Endothelial cell of umbilical vein (primary cell): ENCODE measurements around the gene UGGT2. TPM values are rescaled to one million over a fixed set of nuclear protein-coding genes. Genes with fewer than 3 reads are reported as not detected.

Source experiments
- BruUV-seq: library from RNA; stranded (reverse); fragments of 400-500 nt; replicated peaks from 2 replicates; lab custom pipeline; 2021; lab: Mats Ljungman, UMichigan
- CTCF ChIA-PET: fragments of 300-600, 350-600 bp; sonication (Branson Sonifier 250); formaldehyde crosslinking; loops from one replicate; lab custom pipeline; 2021; ENCODE audit warnings: antibody characterized with exemption, inconsistent platforms; lab: Charles Lee
- POLR2A ChIA-PET: fragments of 300-600, 350-600 bp; sonication (Branson Sonifier 250); formaldehyde crosslinking; loops from one replicate; lab custom pipeline; 2021; ENCODE audit warnings: antibody characterized with exemption, inconsistent platforms; lab: Charles Lee
- DNase-seq: peaks from one replicate; pipeline ENCODE4 v3.0.0-alpha.2; 2011; ENCODE audit warnings: low read depth, low spot score
- FAIRE-seq: peaks from 2 replicates; lab custom pipeline; 2011; peaks lifted over from hg19 to GRCh38; lab: Jason Lieb, UNC
- H2AFZ ChIP-seq: 2 replicates; pipeline ENCODE4 v1.6.0; 2012; ENCODE audit warnings: low read depth, low read length, control low read depth, inconsistent platforms
- H3K27ac ChIP-seq: 2 replicates; pipeline ENCODE4 v1.5.1; 2011; ENCODE audit warnings: low read depth, mild to moderate bottlenecking, control low read depth, low read length, moderate library complexity; ENCODE audit not compliant: insufficient read depth
- H3K27me3 ChIP-seq, 2 experiments: 2 replicates each; pipeline versions ENCODE4 v1.6.0 to v1.6.1; 2011; ENCODE audit warnings: low read length in 2 of 2, mixed read lengths in 1 of 2; ENCODE audit not compliant: control insufficient read depth in 2 of 2, insufficient read depth in 2 of 2
- H3K36me3 ChIP-seq, 2 experiments: 2 replicates in 1 of 2; 3 replicates in 1 of 2; pipeline ENCODE4 v1.5.1; 2011; ENCODE audit warnings: low read length in 2 of 2, mild to moderate bottlenecking in 1 of 2, moderate library complexity in 1 of 2; ENCODE audit not compliant: control insufficient read depth in 2 of 2, insufficient read depth in 2 of 2; ENCODE audit errors: extremely low read depth in 1 of 2
- H3K4me1 ChIP-seq: 3 replicates; pipeline ENCODE4 v1.5.1; 2011; ENCODE audit warnings: mild to moderate bottlenecking, low read length; ENCODE audit not compliant: control insufficient read depth, insufficient read depth; ENCODE audit errors: extremely low read depth
- H3K4me2 ChIP-seq: 2 replicates; pipeline ENCODE4 v1.6.1; 2011; ENCODE audit warnings: low read length, control low read depth, mixed read lengths; ENCODE audit not compliant: insufficient read depth
- H3K4me3 ChIP-seq, 3 experiments: fragments of 200-600 bp in 1 of 3; sonication (generic), shearing (Covaris generic) in 1 of 3; replicated peaks in 1 of 3; 2 replicates each; pipeline ENCODE4 v1.5.1; 2011 to 2016; ENCODE audit warnings: control low read depth in 3 of 3, low read length in 3 of 3, mild to moderate bottlenecking in 2 of 3, inconsistent platforms in 1 of 3, low read depth in 1 of 3, moderate library complexity in 1 of 3; ENCODE audit not compliant: insufficient read depth in 1 of 3
- H3K79me2 ChIP-seq: 2 replicates; pipeline ENCODE4 v1.6.0; 2012; ENCODE audit warnings: low read length, inconsistent platforms; ENCODE audit not compliant: control insufficient read depth, insufficient read depth
- H3K9ac ChIP-seq: replicated peaks from 2 replicates; pipeline ENCODE3; 2011; ENCODE audit warnings: low read length, control low read depth; ENCODE audit not compliant: insufficient read depth; ENCODE audit errors: extremely low read depth
- H3K9me1 ChIP-seq: replicated peaks from 3 replicates; pipeline ENCODE4 v1.6.0; 2011; ENCODE audit warnings: mild to moderate bottlenecking, low read length; ENCODE audit not compliant: control insufficient read depth, insufficient read depth; ENCODE audit errors: extremely low read depth
- H3K9me3 ChIP-seq: replicated peaks from 2 replicates; pipeline ENCODE4 v1.5.1; 2012; ENCODE audit warnings: low read length, inconsistent platforms; ENCODE audit not compliant: control insufficient read depth, insufficient read depth
- H4K20me1 ChIP-seq: replicated peaks from 2 replicates; pipeline ENCODE3; 2011; ENCODE audit warnings: mild to moderate bottlenecking, low read length; ENCODE audit not compliant: control insufficient read depth, insufficient read depth; ENCODE audit errors: extremely low read depth
- CTCF ChIP-seq, 2 donors: IDR thresholded peaks; 1 replicate in 1 of 2; 2 replicates in 1 of 2; pipeline ENCODE4 v1.5.1; 2011; ENCODE audit warnings: low read length in 2 of 2, mild to moderate bottlenecking in 2 of 2, moderate library complexity in 2 of 2, control low read depth in 1 of 2, inconsistent platforms in 1 of 2, low read depth in 1 of 2; ENCODE audit not compliant: insufficient read depth in 1 of 2; ENCODE audit errors: extremely low read depth in 1 of 2
- EZH2 ChIP-seq: IDR thresholded peaks from 2 replicates; pipeline ENCODE4 v1.6.1; 2012; ENCODE audit warnings: borderline replicate concordance, low read depth, mild to moderate bottlenecking, moderate library complexity, low read length, inconsistent platforms; ENCODE audit not compliant: severe bottlenecking
- FOS ChIP-seq: IDR thresholded peaks from 2 replicates; pipeline ENCODE4 v1.6.1; 2011; ENCODE audit warnings: mild to moderate bottlenecking, low read length, moderate library complexity, borderline replicate concordance; ENCODE audit not compliant: insufficient read depth
- GATA2 ChIP-seq: IDR thresholded peaks from 2 replicates; pipeline ENCODE4 v1.7.0; 2011; ENCODE audit warnings: low read depth, mild to moderate bottlenecking, moderate library complexity, mixed read lengths, low read length; ENCODE audit not compliant: insufficient read length, insufficient read depth
- JUN ChIP-seq: IDR thresholded peaks from 2 replicates; pipeline ENCODE4 v1.6.1; 2011; ENCODE audit warnings: borderline replicate concordance, low read depth; ENCODE audit not compliant: insufficient read length, insufficient read depth
- MAX ChIP-seq: IDR thresholded peaks from 2 replicates; pipeline ENCODE4 v1.6.1; 2011; ENCODE audit not compliant: insufficient read depth, insufficient read length
- MYC ChIP-seq: IDR thresholded peaks from one replicate; pipeline ENCODE4 v1.6.1; 2011; ENCODE audit warnings: mild to moderate bottlenecking, low read depth, low read length
- POLR2A ChIP-seq: IDR thresholded peaks from 2 replicates; pipeline ENCODE4 v1.6.1; 2012; ENCODE audit warnings: low read depth, mild to moderate bottlenecking, control low read depth, low read length
- POLR2AphosphoS5 ChIP-seq: IDR thresholded peaks from 2 replicates; pipeline ENCODE4 v1.6.1; 2012; ENCODE audit warnings: low read depth, mild to moderate bottlenecking, control low read depth, low read length, moderate library complexity; ENCODE audit not compliant: insufficient read depth
- dilution Hi-C: fragments of 300-500 bp; cut with MboI; formaldehyde crosslinking; loops from one replicate; pipeline ENCODE4 v1.15.0; 2019; ENCODE audit warnings: low sequenced_read_pairs; ENCODE audit not compliant: extremely low pct_ligation_motif_present
- intact Hi-C: fragments of 100-400 bp; cut with micrococcal nuclease; formaldehyde crosslinking; loops from one replicate; pipeline ENCODE4 v1.10.0; 2022
- polyA plus RNA-seq, 4 experiments: library from polyadenylated mRNA; depleted of rRNA in 3 of 4; stranded (reverse) in 3 of 4; unstranded in 1 of 4; fragments of >200 nt; gene quantifications; 2 replicates each; pipeline versions ENCODE4 v1.2.1 to v1.2.3, GENCODE V29; 2011 to 2012; ENCODE audit warnings: missing spikeins in 1 of 4
- total RNA-seq: library from RNA; stranded (reverse); gene quantifications from 2 replicates; pipeline ENCODE4 v1.2.3, GENCODE V29; 2021

Gene UGGT2
- total and polyA plus RNA-seq, 2 donors (not counting 3 experiments of a cell fraction or from before 2014, with no cell fraction given): 4.6 to 25.1 TPM

- TF ChIP-seq POLR2A (no peak), POLR2AphosphoS5 (no peak), JUN (no peak), FOS (no peak), CTCF (IDR thresholded peaks at IDR 0.05; ENCODE audit: extremely low read depth in 1 of 2, insufficient read depth in 1 of 2, low read depth in 1 of 2, low read length in 2 of 2) (no peak), MYC (no peak), EZH2 (no peak), MAX (no peak), GATA2 (no peak)
- dilution Hi-C loops (no loop called here), intact Hi-C loops (no loop called here)
- Histone ChIP-seq H3K79me2 (no peaks in the 10 kb centered on the region), H3K27me3 (no peaks in the 10 kb centered on the region), H3K4me2 (no peak overlapping the region), H3K4me1 (no peaks in the 10 kb centered on the region), H3K9me1 (no peaks in the 10 kb centered on the region), H3K36me3 (peaks cover 0 to 2% of the 10 kb centered on the region in 2 experiments), H2AFZ (no peak overlapping the region), H3K9ac (no peak overlapping the region), H3K27ac (no peak overlapping the region), H4K20me1 (no peaks in the 10 kb centered on the region), H3K9me3 (no peaks in the 10 kb centered on the region), H3K4me3 (no peak overlapping the region)
- no peak for FAIRE-seq
- no TSS peak for BruUV-seq
- no peak for DNase-seq
- ChIA-PET POLR2A (no interaction called here), CTCF (no interaction called here)
These were observed 82.3 kb downstream of the UGGT2 start for GRCh38 chr13:95970878-95971277.
